NCI-H446 treated with DMSO at 0.1 percent for 48 hours (cell line): ENCODE results near the gene NUDT16L1.

Experiments
- DNase-seq: peaks from one replicate; lab custom pipeline; 2025; lab: John Stamatoyannopoulos, UW

NUDT16L1 gene

DNA sequence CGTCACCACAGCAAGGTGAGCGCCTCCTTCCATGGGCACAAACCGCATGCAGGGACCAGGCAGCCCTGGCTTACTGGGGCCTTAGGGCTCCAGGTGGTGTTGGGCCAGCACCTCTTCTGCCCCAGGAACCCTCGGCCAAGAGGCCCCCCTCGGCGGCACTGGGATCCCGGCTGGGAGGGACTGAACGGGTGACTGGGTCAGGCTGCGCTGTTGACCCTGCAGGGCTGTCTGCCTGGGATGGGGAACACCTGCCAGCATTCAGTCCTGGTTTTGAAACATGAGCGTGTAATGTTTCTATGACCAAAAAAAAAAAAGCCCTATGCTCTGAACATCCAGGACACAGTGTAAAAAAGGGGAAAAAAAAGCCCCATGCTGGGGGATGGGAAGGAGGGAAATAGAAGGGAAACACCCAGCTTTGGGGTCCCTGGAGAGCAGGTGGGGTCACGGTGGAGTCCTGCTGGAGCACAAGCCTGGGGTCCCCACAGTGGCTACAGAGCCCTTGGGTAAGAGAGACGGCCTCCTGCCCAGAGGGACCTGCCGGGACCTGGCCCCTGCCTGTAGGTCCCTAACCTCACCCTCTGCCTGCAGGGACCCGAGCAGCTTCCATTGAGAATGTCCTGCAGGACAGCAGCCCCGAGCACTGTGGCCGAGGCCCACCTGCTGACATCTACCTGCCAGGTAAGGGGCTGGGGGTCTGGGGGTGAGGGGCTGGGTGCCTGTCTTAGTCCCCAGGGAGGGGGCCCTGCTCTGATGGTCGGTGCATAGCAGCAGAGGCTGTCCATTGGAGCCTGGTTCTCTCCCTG is 9.9 kb upstream of the NUDT16L1 start:
- DNase-seq, result no peak

DNA sequence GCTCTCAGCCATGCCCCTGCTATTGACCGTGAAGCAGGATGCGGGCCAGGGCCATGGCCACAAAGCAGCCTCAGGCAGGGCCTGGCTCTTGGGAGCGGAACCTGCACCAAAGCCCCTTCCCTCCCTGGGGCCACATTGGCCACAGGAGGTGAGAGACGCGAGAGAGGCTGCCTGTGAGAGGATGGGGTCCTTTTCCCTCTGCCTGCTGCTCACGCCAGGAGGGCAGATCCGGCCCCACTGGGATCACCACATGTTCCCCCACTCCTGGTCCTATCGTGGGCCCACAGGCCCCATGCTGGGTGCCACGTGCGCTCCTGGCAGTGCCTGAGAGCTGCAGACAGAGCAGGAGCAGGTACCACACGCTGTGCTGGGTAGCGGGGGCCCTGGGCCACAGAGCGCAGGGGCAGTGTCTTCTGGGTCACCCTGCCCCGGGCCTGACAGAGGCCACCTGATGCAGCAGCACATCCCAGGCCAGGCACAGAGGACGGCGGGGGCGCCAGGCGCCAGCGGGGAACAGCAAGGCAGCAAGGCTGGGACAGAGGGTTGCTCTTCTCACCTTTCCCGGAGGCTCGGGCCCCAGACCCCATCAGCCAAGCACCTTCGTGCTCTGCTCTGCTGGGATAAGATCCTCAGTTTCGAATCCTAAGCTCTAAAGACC is 9.2 kb upstream of the NUDT16L1 start:
- no peak for DNase-seq

DNA sequence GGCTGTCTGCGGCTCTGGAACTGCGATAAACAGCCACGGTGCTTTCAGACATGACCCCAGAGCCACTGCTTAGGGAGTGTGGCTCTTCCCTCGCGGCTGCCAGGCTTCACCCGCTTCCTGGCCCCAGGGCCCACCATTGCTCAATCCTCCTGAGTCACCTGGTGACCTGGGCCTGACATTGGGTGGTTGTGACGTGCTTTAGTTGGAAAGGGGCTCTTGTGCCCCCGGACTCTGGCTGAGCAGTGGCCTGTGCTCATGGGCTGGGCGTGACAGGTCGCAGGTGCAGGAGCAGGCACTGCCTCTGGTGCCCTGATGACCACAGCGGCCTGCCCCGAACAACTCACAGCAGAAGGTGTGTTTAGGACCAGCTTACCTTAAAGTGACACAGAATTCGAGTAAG is 8.6 kb upstream of the NUDT16L1 start:
- no peak for DNase-seq

DNA sequence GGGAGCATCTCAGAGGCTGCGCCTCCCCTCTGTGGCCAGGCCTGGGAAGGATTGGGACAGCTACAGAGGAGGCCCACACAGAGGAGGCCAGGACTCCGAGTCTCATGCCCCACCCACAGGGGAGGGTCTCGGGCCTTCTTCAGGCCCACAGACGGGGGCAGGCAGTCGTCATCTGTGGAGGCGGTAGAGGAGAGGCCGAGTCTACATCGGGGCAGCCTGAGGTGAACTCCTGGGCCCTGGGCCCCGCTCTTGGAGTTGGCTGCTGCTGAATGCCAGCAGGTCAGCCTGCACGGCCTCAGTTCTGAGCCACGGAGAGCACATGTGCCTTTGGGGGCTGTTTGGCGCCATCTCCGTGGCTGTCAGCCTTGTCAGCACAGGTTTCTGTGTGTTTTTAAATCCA is 8.1 kb upstream of the NUDT16L1 start:
- DNase-seq, result no peak

DNA sequence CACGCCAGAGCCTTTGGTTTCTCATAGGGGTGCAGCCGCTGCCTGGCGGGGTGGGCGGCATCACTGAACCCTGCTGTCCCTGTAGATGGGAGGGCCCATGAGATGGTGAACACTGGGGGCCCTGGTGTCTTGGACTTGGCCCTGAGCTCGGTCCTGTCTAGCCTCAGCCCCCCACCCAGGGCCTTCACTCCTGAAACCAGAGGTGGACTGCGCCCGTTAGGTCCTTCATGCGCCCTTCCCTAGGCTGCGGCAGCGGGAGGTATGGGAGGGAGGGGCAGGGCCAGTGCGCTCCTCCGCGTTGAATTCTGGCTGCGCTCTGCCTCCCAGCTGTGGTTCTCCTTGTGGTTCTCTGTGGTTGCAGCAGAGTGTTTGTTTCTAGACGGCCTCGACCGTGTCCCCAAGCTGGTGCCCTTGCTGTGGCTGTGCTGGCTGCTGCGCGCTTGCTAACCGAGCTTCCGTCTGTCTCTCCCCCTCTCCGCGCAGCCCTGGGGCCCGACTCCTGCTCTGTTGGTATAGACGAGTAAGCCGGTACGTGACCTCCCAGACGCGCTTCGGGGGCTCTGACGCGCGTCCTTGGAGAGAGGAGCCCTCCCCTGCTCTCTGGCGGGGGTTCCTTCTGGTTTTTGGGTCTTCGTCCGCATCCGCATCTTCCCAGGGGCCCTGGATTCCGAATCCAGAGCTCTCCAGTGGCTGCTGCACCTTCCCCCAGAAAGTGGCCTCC is 7.4 kb upstream of the NUDT16L1 start:
- DNase-seq, result no peak

DNA sequence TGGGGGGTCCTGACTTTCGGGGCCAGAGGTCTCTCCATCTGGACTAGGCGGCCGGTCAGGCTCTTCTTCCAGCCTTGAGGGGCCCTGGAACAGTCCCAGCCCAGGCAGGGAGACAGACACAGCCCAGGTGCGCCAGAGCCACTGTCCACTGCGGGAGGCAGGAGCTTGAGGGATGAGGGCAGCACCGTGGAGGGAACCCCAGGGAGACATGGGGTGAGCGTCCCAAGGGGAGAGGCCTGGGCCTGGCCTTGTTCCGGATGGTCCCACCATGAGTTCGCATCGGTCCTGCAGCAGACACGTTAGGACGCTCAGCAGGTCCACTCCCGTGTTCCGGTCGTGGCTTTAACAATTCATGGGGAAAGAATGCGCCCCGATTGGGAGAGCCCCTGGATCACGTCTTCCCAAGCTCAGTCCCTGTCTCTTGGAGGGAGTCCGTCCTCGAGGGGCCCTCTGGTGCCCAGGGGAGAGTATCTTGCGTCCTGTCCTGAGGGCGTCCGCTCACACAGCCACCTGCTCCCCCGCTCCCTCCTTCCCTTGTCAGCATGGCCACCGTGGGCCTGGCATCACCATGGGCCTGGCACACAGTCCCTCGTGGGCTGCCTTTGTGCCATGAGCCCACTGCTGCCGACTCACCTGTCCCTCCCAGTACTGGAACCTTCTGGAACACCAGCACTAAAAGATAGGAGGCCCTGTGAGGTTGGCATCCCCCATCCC is 6.7 kb upstream of the NUDT16L1 start:
- no peak for DNase-seq

DNA sequence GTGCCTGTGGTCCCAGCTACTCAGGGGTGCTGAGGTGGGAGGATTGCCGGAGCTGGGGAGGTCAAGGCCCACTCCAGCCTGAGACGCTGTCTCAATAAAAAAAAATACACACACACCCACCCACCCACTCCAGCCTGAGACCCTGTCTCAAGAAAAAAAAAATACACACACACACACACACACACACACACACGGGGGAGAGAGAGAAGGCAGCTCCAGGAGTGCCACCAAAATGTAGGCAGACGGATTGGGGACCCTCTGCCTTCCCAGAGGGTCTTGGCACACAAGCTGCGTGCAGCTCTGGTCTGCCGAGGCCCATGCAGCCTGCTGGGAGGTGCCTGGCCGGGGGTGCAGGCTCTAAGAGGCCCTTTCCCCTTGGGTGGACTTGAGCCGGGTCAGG is 5.9 kb upstream of the NUDT16L1 start:
- DNase-seq, result no peak

DNA sequence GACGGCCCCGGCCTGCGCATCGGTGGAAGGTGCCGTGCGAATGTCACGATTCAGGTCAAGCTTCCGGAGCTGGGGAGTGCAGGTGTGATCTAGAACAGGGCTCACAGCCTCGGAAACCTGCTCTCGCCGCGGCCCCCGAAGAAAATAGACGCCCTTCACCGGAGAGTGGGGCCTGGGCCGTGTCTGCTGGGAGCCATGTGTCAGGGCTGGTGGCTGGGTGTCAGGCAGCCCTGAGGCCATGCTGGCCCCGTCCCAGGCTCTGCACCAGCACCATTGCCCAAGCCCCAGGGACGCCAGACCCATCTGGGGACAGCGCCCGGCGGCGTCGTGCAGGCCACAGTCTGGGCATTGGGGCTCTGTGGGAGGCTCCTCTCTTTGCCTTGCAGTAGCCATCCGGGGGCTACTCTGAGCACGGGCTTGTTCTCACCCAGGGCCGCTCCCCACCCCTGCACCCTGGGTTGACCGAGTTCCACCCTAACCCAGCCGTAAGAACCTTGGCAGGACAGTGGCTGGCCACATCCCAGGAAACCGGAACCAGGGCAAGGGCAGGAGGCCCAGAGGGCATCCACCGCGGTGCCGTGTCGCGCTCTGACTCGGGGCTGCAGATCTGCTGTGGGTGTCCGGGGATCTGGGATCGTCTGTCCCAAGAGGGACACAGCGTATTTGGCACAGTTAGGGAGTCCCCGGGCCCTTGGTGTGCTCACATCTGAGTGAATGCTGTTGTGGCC is 5.3 kb upstream of the NUDT16L1 start:
- DNase-seq, result no peak

DNA sequence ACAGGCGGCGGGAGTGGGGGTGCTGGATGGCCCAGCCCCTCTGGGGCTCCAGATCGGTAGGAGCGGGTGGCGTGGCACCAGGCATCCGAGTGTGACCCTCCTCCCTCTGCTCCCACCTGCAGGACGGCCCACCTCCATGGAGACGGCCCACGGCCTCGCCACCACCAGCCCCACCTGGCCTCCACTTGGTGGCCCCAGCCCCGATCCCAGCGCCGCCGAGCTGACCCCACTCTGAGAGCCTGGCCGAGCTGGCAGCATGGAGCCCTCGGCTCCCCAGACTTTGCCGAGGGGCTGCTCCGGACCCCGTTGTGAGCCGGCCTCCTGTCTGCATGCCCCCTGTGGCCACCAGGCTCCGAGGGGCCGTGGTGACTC is 4.7 kb upstream of the NUDT16L1 start:
- no peak for DNase-seq

DNA sequence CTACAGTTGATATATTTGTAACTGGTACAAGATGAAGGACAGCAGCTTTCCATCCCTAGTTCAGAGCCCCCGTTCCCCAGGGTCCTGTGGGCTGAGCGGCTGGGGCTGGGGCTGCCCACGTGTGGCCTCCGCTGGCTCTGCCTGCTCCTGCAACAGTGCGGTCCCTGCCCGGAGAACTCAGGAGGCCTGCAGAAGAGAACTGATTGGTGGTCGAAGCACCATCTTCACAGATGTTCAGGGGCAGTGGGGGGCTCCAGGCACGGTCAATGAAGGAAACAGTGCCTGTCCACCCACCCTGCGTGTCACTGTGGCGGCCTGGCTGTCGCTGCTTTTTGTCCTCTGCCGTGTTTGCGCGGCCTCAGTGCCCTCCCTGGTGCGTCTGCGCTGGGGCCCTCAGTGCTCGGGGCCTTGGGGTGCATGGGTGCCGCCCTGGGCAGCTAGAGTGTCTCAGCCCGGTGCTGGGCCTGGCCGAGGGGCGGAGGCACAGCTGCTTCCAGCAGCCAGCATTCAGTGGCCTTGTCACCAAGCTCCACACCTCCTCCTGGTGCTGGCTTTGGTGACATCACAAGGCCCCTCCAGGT is 4.2 kb upstream of the NUDT16L1 start:
- no peak for DNase-seq

DNA sequence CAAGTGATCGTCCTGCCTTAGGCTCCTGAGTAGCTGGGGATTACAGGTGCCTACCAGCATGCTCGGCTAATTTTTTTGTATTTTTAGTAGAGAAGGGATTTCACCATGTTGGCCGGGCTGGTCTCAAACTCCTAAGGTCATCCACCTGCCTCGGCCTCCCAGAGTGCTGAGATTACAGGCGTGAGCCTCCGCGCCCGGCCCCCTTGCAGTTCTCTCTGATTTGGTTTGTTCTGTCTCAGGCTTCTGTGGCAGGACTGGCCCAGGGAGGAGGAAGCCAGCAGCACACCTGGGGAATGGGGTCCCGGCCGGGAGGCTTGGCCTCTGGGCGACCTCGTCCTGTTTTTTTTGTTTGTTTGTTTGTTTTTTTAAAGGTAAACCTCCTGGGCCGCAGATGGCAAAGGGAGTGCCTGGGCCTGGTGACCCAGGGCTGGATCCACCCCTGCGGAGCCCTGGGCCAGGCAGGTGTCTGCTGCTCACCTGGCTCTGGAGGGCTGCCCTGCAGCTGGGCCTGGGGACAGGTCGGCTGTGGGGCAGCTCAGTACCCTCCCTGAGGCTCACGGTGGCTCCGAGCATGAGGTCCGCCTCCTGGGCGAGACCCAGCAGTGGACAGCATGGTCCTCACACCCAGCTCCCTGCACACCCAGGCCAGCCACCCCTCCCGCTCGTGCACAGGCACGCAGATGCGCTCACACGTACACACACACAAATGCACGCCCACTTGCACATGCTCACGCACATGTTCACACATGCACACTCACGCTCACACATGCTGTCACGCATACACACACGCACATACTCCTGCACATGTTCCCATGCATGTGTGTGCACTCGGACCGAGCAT is 3.3 kb upstream of the NUDT16L1 start:
- DNase-seq, result no peak

DNA sequence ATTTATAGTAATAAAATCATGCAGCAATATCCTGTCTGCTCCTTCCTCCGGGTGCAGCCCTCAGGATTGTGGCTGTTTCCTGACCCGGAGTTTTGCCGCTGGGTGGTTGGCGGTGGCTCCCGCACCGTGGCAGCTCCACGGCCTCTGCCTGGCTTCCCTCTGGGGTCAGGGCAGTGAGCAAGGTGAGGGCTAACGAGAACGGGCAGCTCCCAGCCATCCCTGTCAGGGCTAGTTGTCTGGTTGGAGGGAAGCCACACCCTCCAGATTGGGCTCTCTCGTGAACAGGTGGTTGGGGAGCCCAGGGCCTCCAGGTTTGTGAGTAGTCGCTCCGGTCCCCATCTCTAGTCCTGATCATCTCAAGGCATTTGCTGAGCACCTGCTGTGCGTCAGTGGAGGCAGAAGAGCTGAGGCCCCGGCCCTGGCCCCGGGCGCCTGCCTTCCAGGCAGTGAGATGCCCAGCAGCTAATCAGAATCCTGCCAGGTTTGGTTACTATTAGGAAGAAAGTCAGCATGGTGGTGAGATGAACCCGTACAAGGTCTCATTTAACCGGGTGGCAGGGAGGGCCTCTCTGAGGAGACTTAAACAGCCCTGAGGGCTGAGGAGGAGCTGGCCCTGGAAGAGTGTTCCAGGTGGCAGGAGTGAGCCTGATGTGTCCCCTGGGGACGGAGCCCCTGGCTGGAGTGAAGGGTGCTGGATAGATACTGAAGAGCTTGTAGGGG is 2.3 kb upstream of the NUDT16L1 start:
- no peak for DNase-seq

DNA sequence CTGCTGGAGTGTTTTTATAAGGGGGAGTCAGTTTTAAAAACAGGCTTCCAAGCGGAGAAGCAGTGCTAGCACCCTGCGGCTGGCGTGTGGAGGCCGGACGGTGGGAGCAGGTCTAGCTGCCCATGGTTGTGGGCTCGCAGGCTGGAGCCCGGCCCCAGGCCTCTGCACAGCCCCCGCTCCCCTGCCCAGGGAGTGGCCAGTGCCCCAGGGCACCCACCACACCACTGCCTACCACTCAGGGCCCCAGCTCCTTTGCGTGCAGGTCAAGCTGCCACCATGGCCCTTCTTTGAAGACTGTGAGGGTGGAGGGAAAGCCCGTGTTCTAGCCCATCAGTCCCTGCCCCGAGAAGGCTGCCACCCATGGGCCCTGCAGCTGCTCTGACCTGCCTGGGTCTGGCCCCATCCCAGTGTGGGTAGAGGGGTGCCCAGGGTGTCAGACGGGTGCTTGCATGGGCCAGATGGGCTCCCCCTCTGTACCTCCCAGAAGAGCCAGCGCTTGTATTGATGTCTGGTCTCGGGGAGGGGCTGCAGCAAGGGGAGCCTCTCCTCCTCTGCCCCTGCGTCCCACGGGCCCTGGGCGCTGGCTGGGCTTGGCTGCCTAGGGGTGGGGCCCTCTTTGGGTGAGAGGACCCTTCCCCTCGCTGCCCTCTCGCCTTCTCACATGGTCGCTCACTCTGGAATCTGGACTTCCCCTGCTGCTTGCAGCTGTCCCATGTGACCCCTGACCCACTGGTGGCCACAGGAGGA is 1.5 kb upstream of the NUDT16L1 start:
- DNase-seq, result no peak

DNA sequence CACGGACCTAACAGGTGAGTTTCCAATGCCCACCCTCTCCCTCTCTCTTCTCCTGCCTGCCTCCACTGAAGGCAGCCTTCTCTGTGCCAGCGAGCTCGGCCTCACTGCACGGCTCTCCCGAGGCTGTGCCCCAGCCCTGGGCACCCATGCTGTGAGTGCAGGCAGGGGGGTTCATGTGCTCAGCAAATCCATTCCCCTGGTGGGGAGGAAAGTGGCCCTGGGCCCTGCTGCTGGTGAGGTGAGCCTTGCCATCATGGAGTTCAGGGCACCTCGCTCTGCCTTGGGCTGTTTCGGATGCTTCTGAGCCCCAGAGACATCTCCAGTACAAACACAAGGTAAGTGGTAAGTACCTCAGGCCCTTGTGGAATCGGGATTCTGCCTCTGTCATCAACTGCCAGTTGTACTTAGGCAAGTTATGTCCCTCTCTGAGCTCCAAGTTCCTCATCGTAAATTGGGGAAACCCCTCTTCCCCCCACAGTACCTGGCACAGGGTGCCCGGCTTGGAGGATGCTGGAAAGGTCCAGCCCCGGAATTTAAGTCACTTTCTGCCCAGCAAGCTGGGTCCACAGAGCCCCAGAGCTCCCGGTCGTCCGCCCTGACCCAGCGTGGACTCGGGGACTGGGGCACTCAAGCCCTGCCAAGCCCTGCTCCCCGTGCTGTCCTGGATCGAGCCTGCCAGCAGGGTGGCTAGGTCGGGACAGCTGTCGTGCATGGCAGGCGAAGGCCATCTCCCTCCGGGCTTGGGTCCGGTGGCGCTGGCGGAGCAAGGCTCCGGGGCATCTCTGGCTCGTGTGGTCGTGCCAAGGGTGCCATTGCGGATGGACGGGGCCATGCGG is 684 bp upstream of the NUDT16L1 start:
- no peak for DNase-seq

DNA sequence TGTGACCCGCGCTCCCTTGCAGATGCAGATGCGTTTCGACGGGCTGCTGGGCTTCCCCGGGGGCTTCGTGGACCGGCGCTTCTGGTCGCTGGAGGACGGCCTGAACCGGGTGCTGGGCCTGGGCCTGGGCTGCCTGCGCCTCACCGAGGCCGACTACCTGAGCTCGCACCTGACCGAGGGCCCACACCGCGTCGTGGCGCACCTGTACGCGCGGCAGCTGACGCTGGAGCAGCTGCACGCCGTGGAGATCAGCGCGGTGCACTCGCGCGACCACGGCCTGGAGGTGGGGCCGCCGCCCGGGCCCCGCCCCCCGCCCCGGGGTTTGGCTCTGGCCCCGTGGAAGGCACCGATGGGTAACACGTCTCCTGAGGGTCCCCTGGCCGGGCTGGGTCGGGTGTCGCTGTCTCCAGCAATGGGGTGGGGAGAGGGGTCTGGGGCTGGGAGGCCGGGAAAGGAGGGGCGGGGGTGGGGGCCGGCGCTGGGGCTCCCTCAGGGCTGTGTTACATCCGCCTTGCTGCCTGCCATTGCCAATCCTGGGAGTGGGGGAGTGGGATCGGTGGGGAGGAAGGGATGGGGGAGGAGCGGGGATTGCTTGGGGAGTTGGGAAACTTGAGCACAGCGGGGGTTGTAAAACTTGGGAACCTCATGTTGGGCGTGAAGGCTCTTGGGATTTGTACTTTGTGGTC is 737 bp downstream of the NUDT16L1 start:
- DNase-seq, result no peak

DNA sequence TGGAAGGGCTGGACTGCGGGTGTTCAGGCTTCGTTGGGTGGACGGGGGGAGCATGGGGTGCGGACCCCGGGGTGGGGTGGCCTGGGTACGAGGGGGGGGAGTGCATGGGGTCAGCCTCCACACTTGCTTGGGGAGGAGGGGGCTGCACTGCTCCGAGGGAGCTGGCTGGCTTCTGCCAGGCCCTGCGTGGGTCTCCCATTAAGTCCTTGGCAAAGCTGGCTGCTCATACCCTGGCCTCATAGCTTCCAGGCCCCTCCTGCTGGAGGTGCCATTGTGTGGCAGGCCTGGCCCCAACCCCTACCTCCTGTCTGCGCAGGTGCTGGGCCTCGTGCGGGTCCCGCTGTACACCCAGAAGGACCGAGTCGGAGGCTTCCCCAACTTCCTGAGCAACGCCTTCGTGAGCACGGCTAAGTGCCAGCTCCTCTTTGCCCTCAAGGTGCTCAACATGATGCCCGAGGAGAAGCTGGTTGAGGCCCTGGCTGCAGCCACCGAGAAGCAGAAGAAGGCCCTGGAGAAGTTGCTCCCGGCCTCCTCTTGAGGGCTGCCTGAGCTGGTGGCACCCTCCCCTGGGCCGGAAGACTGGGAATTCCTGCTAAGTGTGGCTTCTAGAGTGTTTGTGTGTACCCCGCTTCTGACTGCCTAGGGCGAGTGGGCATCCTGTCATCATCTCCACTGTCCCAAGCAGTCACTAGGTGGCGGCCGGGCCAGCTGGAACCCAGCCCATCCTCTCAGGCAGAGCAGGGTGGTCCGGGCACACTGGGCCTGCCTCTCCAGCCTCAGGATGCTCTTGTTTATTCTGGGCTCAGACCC is 1.5 kb downstream of the NUDT16L1 start:
- DNase-seq, result no peak
